HepG2 (cell line): Measurements from ENCODE around the gene CHST14. TPM values are rescaled to one million over a fixed set of nuclear protein-coding genes. Genes with fewer than 3 reads are reported as not detected.

Experiments
- ARID5B ChIP-seq: IDR thresholded peaks from 2 replicates; pipeline ENCODE4 v1.4.0; 2020; ENCODE audit warnings: mild to moderate bottlenecking, missing genetic modification reagents
- DNMT3B ChIP-seq: conservative IDR thresholded peaks from 2 replicates; pipeline ENCODE4 v1.6.1; 2016; ENCODE audit warnings: missing biosample characterization, control low read depth
- HDAC2 ChIP-seq: sonication (generic); formaldehyde crosslinking; IDR thresholded peaks from 2 replicates; pipeline ENCODE4 v1.4.0; 2020; ENCODE audit warnings: missing genetic modification reagents
- MYNN ChIP-seq: sonication (generic); formaldehyde crosslinking; IDR thresholded peaks from 2 replicates; pipeline ENCODE4 v1.4.0; 2020; ENCODE audit warnings: mild to moderate bottlenecking, low read depth, missing genetic modification reagents
- NRL ChIP-seq: sonication (generic); formaldehyde crosslinking; IDR thresholded peaks from 2 replicates; pipeline ENCODE4 v1.5.0; 2020; ENCODE audit warnings: missing genetic modification reagents, mild to moderate bottlenecking, moderate library complexity, borderline replicate concordance
- RBAK ChIP-seq: sonication (generic); formaldehyde crosslinking; IDR thresholded peaks from 2 replicates; pipeline ENCODE4 v1.5.1; 2020; ENCODE audit warnings: mild to moderate bottlenecking, missing genetic modification reagents
- SALL2 ChIP-seq: sonication (generic); formaldehyde crosslinking; IDR thresholded peaks from 2 replicates; pipeline ENCODE4 v1.8.1; 2023; ENCODE audit warnings: mild to moderate bottlenecking, missing genetic modification reagents, inconsistent platforms
- SRF ChIP-seq: IDR thresholded peaks from 2 replicates; pipeline ENCODE4 v1.6.1; 2011; ENCODE audit warnings: mild to moderate bottlenecking, low read depth, low read length, moderate library complexity
- ZKSCAN8 ChIP-seq: IDR thresholded peaks from 2 replicates; pipeline ENCODE4 v1.6.1; 2016; ENCODE audit warnings: borderline replicate concordance, missing genetic modification reagents, missing compliant biosample characterization
- ZNF782 ChIP-seq: sonication (generic); formaldehyde crosslinking; IDR thresholded peaks from 2 replicates; pipeline ENCODE4 v1.4.0; 2020; ENCODE audit warnings: missing genetic modification reagents, mild to moderate bottlenecking, borderline replicate concordance
- polyA plus RNA-seq, 8 experiments: library from polyadenylated mRNA; depleted of rRNA in 3 of 8; stranded (reverse) in 7 of 8; unstranded in 1 of 8; fragments of >200 nt; fragmentation: Illumina TruSeq in 4 of 8; extraction: Trizol in 4 of 8; gene quantifications; 2 replicates each; pipeline versions ENCODE4 v1.2.1 to v1.2.3, GENCODE V29; 2011 to 2016; ENCODE audit warnings: low read depth in 4 of 8, missing spikeins in 1 of 8, mixed read lengths in 1 of 8; ENCODE audit not compliant: insufficient read depth in 1 of 8
- total RNA-seq, 5 experiments: library from RNA; depleted of rRNA; stranded (reverse); fragments of >200 nt; fragmentation: Illumina TruSeq; extraction: Trizol; gene quantifications; 2 replicates each; pipeline ENCODE4 v1.2.3, GENCODE V29; 2016; ENCODE audit warnings: low read depth in 1 of 5
- TF ChIP-seq, protein P1 (sequence below): sonication (generic); formaldehyde crosslinking; IDR thresholded peaks from 2 replicates; pipeline ENCODE4 v1.8.1; 2023; ENCODE audit warnings: mild to moderate bottlenecking, inconsistent platforms, moderate library complexity, missing genetic modification reagents, borderline replicate concordance
- TF ChIP-seq, protein P2 (sequence below): sonication (generic); formaldehyde crosslinking; IDR thresholded peaks from 2 replicates; pipeline ENCODE4 v1.5.0; 2020; ENCODE audit warnings: missing genetic modification reagents
- TF ChIP-seq, protein P3 (sequence below): sonication (generic); formaldehyde crosslinking; IDR thresholded peaks from 2 replicates; pipeline ENCODE4 v1.5.0; 2020; ENCODE audit warnings: missing genetic modification reagents
- TF ChIP-seq, protein P4 (sequence below): sonication (generic); formaldehyde crosslinking; IDR thresholded peaks from 2 replicates; pipeline ENCODE4 v1.8.0; 2022; ENCODE audit warnings: mild to moderate bottlenecking, missing genetic modification reagents, moderate library complexity
- TF ChIP-seq, protein P5 (sequence below): sonication (generic); formaldehyde crosslinking; conservative IDR thresholded peaks from 2 replicates; pipeline ENCODE4 v1.8.0; 2022; ENCODE audit warnings: mild to moderate bottlenecking, moderate library complexity, missing genetic modification reagents

The CHST14 gene
- total and polyA plus RNA-seq, 2 of the 13 experiments (the other 11 are each of a cell fraction or from before 2014, with no cell fraction given) = 8.9 to 12.4 TPM

GRCh38 chr15:40441565-40442531 lies 28.9 kb upstream of the CHST14 start (continued):
- TF ChIP-seq, protein P1, sequence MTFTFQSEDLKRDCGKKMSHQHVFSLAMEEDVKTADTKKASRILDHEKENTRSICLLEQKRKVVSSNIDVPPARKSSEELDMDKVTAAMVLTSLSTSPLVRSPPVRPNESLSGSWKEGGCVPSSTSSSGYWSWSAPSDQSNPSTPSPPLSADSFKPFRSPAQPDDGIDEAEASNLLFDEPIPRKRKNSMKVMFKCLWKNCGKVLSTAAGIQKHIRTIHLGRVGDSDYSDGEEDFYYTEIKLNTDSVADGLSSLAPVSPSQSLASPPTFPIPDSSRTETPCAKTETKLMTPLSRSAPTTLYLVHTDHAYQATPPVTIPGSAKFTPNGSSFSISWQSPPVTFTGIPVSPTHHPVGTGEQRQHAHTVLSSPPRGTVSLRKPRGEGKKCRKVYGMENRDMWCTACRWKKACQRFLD (CRISPR knock-in tag) = no peak
- TF ChIP-seq, protein P2, sequence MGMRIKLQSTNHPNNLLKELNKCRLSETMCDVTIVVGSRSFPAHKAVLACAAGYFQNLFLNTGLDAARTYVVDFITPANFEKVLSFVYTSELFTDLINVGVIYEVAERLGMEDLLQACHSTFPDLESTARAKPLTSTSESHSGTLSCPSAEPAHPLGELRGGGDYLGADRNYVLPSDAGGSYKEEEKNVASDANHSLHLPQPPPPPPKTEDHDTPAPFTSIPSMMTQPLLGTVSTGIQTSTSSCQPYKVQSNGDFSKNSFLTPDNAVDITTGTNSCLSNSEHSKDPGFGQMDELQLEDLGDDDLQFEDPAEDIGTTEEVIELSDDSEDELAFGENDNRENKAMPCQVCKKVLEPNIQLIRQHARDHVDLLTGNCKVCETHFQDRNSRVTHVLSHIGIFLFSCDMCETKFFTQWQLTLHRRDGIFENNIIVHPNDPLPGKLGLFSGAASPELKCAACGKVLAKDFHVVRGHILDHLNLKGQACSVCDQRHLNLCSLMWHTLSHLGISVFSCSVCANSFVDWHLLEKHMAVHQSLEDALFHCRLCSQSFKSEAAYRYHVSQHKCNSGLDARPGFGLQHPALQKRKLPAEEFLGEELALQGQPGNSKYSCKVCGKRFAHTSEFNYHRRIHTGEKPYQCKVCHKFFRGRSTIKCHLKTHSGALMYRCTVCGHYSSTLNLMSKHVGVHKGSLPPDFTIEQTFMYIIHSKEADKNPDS (CRISPR knock-in tag) = no peak
- TF ChIP-seq ZKSCAN8 (CRISPR knock-in tag) (no peak), RBAK (CRISPR knock-in tag) (no peak), ZNF782 (no peak), HDAC2 (no peak), NRL (CRISPR knock-in tag) (no peak), SALL2 (CRISPR knock-in tag) (no peak), ARID5B (CRISPR knock-in tag) (0 out of 2 replicates have a peak, but pooled peaks have one; percentile 11), SRF (no peak), MYNN (CRISPR knock-in tag) (no peak), DNMT3B (CRISPR knock-in tag) (no peak)
- TF ChIP-seq, protein P3, sequence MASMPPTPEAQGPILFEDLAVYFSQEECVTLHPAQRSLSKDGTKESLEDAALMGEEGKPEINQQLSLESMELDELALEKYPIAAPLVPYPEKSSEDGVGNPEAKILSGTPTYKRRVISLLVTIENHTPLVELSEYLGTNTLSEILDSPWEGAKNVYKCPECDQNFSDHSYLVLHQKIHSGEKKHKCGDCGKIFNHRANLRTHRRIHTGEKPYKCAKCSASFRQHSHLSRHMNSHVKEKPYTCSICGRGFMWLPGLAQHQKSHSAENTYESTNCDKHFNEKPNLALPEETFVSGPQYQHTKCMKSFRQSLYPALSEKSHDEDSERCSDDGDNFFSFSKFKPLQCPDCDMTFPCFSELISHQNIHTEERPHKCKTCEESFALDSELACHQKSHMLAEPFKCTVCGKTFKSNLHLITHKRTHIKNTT = no peak
- TF ChIP-seq, protein P4, sequence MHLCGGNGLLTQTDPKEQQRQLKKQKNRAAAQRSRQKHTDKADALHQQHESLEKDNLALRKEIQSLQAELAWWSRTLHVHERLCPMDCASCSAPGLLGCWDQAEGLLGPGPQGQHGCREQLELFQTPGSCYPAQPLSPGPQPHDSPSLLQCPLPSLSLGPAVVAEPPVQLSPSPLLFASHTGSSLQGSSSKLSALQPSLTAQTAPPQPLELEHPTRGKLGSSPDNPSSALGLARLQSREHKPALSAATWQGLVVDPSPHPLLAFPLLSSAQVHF (CRISPR knock-in tag) = no peak
- TF ChIP-seq, protein P5, sequence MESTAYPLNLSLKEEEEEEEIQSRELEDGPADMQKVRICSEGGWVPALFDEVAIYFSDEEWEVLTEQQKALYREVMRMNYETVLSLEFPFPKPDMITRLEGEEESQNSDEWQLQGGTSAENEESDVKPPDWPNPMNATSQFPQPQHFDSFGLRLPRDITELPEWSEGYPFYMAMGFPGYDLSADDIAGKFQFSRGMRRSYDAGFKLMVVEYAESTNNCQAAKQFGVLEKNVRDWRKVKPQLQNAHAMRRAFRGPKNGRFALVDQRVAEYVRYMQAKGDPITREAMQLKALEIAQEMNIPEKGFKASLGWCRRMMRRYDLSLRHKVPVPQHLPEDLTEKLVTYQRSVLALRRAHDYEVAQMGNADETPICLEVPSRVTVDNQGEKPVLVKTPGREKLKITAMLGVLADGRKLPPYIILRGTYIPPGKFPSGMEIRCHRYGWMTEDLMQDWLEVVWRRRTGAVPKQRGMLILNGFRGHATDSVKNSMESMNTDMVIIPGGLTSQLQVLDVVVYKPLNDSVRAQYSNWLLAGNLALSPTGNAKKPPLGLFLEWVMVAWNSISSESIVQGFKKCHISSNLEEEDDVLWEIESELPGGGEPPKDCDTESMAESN (CRISPR knock-in tag) = no peak; the same call in 1 of the 2 replicates
